Stimulated activated CD4-positive, alpha-beta T cell treated with anti-CD3 and anti-CD28 coated beads, Interleukin-1b, Interleukin-23, amount 100 ng/mL, for 48 hours (primary cell): ENCODE data around the gene BRINP1.
"Not testable (repeated sequence)": the region's sequence is repeated elsewhere in the genome, so short reads cannot be mapped to it uniquely, and the experiment has no call there.

Experiments used
- DNase-seq: peaks from one replicate; pipeline ENCODE4 v3.0.0-alpha.2; 2020

Gene BRINP1

DNA sequence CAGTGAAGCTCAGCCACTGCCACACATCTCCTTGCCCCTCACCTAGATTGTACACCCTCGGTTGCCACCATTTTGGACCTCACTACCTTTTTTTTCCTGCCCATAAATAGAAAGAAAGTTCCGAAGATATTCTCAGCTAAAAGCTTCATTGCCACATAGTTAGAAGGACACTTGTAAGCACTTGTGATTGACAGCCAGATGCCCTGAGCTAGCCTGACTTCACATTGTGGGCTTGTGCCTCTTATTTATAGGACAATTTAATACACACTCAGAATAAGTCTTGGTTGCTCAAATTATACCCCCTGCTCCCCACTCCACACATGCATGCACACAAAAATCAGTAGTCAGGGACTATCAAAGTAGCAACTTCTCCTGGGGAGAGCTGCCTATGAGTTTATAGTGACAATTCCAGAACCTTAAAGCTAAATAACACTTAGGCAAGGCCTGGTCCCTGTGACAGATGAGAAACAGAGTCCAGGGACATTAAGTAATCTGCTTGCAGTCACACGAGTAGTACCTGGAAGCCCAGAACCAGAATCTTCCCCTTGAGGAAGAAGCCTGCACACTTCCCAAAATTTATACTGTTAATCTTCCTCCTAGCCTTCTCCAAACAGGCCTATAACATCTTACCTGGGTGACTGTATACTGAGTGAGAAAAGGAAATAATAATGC is 184.8 kb downstream of the BRINP1 start:
- DNase-seq = no peak

DNA sequence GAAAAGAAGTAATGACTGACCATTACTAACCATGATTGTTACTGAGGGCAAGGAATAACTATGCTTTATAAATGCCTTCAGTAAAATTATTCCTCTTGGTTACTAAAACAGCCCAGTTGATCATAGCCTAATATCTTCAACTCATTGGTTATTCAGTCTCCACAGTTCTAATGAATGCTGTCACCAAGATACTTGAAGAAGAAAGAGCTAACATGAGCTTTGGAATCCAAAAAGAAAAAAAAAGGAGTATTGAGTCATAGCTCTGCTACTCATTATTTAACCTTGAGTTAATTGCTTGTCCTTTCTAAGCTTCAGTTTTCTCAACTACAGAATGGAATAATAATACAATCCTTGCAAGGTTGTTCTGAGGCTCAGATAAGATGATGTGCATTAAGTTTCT is 187.7 kb downstream of the BRINP1 start:
- no peak for DNase-seq

DNA sequence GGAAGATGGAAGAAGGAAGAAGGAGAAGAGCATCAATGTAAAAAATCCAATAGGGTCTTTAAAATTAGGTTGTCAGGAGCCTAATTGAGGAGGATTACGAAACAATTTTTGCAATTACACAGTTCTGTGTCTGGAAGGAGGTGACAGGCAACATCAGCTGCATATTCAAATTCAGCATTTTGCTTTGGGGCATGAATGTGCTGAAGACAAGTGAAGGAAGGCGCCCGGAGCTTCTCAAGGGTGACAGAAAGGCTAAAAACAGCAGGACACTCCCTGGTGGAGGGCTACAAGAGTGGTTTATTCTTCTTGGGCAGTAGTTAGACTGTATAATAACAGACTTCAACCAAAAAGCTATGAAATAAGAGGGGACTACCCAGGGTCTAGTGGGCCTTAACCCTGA is 188.3 kb downstream of the BRINP1 start:
- DNase-seq = no peak

DNA sequence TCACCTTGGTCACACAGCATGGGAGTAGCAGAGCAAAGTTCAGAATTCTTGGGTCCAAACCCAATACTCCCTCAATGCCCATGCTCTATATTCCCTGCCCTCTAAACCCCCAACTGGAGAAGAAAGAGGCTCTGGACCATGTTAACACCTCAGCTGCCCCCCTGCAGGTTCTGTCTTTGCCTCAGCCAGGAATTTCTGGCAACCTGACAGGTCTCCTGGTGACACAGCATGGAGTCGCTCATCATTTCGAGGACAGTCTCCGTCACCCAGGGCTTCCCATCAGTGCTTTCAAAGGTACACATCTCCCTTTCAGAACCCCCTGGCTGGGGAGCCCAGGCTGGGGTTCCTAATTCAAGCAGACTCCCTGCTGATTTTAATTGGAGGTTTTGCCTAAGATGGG is 189.5 kb downstream of the BRINP1 start:
- DNase-seq = no peak

DNA sequence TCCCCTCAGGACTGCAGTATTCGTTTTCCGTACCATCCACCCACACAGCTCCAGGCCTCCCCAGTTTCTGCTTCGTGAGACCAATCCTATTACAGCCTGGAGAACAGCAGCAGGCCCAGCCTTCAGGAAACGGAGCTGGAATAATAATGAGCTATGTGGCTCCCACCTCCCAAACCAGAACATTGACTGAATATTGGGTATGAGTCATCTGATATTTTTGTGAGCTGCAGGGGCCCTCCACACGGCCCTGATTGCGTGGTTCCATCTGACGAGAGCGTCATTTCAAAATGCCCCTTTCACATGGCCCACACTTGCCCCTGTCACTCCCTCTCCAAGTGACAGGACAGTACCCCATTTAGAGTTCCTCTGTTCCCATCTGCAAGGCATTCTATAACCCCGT is 192.0 kb downstream of the BRINP1 start:
- no peak for DNase-seq

DNA sequence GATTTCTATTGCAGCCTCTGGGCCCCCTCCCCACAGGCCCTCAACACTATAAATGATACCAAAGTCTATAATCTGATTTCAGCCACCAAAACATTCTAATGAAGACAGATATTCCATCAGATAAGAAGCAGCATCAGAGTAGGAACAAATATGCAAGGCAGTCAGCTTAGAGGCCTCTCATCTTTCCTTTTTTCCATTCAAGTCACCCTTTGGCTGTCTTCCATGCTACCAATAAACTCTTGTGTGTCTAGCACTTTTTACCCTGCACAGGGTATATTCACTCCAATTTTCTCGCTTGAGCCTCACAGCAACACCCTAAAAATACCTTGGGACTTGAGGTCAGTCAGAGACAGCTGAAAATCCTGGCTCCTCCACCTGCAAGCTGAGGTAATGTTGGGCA is 193.7 kb downstream of the BRINP1 start:
- no peak for DNase-seq

DNA sequence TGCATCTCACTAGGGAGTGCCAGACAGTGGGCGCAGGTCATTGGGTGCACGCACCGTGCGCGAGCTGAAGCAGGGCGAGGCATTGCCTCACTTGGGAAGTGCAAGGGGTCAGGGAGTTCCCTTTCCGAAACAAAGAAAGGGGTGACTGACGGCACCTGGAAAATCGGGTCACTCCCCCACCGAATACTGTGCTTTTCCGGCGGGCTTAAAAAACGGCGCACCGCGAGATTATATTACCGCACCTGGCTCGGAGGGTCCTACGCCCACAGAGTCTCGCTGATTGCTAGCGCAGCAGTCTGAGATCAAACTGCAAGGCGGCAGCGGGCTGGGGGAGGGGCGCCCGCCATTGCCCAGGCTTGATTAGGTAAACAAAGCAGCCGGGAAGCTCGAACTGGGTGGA is 200.0 kb downstream of the BRINP1 start:
- DNase-seq = not testable (repeated sequence)

DNA sequence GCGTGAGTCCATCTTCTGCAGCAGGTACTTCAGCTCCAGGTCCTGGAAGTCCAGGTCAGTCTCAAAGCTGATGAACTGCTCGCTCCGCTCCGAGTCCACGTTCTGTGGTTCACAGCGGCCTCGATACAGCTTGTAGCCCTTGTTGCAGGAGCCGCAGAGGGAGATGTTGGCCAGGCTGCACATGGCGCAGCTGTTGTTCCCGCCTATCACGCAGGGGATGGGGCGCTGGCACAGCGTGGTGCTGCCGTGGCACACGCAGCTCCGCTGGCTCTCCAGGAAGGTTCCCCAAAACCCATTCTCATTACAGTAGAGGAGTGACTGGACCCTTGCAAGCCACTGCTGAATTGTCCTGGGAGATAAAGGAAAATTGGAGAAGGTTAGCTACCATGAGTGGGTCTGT is 201.4 kb downstream of the BRINP1 start:
- no peak for DNase-seq

DNA sequence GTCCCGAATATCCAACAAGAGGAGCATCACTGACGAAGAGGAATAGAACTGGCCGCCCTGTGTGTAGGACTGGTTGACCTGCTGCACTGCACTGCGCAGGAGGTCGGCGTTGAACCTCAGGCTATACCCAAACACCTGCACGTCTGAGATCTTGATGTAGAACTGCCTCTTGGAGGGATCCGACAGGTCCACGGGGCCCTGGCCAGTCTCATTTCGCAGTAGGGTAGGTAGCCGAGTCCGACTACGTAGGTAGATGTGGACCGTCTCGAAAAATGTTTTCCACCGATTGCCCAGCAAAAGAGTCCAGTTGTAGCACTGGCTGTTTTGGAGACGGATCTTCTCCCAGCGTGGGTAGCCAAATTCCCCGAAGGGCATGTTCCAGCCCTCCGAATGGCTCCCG is 202.0 kb downstream of the BRINP1 start:
- no peak for DNase-seq

DNA sequence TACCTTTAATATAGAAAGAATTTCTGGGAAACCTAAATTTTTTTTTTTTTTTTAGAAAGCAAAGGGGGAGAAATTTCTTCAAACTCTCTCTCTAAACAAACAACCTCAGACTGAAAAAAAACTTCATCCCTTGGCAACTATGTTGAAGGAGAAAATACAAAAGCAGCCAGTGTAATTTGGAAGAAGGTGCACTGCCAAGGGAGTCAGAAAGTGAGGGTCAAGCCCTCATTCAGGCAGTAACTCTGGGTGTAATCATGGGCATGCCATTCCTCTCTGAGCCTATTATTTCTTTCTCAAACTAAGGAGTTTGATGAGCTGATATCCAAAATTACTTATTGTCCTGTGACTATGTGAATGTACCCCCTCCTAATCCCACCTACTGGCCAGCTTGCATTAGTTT is 203.1 kb downstream of the BRINP1 start:
- no peak for DNase-seq

DNA sequence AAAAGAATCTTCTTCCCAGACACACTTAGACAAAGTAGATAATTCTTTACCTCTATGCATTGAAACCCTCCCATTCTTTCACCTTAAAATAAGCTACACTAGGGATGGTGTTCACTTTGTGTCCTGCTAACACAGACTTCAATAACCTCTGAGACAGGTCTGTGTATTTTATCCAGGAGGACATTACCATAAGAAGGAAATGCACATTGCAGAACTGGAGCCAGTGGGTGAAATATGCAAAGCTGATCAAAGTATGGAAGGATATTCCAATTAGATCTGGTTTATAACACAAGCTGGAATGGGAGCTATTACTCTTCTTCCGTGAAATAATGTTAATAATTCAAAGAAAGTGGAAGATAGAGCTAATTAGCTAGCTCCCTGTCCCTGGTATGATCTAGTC is 204.1 kb downstream of the BRINP1 start:
- no peak for DNase-seq

DNA sequence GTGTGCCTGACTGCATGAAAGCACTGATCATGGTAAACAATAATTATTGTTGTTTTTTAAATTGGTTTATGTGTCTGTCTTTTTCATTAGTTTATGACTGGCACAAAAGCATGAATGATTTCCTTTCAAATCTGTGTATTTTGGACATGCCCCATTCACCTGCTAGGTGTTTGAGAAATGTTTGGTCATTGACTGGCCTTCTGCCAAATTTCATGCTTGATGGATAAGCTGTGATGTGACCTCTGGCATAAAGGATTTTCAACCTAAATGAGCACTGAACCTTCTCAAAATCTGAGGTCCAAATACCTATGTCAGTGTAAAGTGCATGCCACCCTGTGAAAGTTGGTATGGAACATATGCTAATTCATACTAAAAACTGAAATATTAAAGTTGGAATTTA is 204.5 kb downstream of the BRINP1 start:
- no peak for DNase-seq

DNA sequence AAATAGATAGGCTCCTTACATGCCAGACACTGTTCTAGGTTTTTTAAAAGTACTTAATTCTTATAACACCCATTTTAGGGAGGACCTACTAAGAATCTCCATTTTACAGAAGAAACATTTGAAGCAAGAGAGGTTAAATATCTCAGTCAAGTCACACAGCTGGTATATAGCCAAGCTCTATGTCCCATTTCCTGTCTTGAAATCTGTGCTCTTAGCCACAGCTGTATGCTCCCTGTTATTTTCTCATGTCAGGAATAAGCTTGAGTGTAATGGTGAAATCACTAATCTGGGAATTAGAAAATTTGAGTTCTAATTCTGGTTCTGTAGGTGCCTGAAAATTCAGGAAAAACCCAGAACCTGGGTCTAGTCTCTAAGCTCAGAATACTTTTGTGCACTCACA is 208.7 kb downstream of the BRINP1 start:
- no peak for DNase-seq

DNA sequence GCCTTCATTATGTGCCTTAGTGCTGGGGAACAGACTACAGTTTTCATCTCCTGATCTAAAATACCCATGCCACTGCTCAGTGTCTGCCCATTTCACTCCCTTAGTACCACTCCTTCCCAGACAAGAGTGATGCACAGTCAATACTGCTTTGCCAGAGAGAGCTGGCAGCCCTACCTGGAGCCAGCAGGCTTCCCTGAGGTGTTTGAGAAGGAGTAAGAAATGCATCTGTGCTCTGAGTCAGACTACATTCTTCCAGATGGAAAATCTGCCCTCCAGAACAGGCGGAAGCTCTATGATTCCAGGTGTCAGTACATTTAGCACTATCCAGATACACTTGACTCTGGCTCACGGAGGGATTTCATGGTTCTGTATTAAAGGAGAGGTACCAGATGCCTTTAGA is 209.8 kb downstream of the BRINP1 start:
- DNase-seq = no peak

DNA sequence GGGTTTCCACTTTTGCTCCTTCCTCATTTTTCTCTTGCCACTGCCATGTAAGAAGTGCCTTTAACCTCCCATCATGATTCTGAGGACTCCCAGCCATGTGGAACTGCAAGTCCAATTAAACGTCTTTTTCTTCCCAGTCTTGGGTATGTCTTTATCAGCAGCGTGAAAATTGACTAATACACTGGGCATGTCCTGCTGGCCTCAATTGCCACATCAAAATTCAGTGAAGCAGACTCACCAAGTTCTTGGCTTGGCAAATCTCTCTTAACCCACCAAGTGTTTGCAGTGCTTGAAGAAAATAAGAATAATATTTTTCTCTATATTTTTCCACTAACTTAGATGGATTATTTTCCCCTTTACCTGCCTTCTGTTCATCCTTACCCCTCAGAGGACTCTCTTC is 212.0 kb downstream of the BRINP1 start:
- DNase-seq = no peak

DNA sequence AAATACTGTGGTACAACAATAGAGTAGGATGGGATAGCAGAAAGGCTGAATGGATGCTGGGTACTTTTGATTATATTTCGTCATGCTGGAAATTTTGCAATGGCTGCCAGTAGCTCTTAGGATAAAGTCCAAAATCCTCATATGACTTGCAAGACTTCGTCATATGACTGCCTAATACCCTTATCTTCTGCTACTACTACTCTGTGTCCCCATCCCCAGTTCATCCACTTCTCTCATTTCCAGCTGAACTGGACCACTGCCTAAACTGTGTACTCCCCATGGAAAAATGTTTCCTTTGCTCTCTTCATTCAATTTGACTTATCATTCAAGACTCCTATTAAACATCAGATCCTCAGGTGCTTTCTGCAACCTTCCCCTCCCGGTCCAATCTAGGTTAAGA is 212.9 kb downstream of the BRINP1 start:
- DNase-seq = no peak

DNA sequence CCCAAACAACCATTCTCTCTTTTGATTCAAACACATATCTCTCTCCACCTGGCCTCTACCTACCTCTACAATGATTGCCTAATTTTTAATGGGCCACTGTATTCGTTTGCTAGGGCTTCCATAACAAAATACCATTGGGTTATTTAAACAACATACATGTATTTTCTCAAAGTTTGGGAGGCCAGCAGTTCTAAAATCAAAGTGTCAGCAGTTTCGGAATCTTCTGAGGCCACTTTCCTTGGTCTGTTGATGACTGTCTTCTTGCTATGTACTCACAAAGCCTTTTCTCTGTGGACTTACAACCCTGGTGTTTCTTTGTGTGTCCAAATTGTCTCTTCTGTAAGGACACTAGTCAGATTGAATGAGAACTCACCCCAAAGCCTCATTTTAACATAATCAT is 214.7 kb downstream of the BRINP1 start:
- DNase-seq = no peak

DNA sequence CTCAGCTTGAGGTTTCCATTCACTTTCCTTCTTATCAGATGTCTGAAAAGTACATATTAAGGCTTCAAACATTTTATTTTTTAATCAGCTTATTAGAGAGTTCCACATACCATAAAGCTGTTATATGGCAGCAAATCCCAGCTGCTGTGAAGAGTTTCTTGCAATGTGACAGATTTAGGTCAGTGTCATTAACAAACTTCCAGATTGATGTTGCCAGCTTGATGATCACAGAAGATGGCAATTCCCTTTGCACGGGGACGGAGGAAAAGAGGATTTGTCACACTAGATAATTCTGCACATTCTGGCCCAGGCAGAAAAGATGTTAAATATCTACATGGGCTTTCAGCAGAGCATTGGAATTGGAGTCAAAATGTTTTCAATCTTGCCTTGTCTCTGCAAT is 215.8 kb downstream of the BRINP1 start:
- no peak for DNase-seq

DNA sequence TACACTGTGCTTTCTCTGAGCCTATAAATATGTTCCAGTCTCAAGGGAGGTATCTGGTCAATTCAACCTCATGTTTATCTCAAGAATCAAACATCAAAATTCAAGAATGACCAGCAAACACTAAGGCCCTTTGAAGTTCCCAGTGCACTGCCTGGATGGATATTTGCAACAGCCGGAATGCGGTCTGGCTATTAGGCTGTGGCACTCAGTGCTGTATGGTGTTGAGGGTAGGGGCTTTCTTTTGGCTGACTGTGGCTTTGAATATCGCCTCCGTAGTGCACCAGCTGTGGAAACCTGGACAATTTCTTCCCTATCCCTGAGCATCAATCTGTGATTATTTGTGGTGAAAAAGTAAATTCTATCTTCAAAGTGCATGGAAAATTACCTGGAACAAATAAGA is 220.4 kb downstream of the BRINP1 start:
- DNase-seq = no peak

DNA sequence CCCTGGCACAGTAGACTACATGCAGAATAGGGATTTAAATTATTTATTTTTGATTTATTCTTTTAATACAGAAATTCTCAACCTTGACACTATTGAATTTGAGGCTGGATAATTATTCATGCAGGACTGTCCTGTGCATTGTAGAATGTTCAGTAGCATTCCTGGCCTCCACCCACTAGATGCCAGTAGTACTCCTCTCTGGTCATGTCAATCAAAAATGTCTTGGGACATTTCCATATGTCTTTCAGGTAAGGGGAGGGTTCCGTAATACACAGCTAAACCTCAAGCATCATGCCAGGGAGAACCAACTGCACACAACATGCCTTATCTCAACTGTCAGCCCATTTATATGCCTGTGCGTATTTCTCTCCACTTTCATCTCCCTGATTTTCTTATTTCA is 231.8 kb downstream of the BRINP1 start:
- no peak for DNase-seq

DNA sequence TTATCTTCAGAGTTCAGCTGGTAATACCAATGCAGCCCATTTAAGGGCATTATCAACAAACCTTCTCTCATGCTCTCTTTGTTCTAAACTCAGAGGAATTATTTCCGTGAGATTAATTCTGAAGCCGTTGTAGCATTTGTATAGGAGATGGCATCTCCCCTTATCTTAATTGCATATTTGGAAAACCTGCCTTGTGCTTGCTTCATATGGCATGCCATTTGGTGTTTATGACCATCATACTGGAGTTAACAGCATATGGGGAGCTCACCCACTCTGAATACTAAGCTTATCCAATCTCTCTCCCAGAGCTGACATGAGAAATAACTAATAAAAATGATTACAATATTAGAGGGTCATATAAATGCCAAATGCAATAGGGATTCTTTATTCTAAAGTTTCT is 243.2 kb downstream of the BRINP1 start:
- DNase-seq = no peak

DNA sequence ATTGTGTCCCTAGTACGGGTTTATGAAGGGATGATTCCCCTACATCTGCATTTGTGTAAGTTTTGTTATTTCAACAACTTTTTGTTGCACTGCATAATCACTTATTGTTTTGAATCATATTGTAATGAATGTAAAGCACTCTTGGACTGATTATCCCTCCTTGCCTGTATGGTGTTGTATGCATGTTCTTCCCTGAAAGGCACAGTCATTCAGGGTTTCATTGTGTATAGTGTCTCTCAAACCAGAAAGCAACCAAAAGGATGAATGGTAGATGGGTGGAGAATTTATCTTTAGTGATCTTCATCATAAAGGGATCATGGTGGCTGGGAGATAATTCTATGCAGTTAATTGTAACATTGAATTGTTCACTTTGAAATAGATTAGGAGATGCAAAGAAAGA is 247.3 kb downstream of the BRINP1 start:
- no peak for DNase-seq

DNA sequence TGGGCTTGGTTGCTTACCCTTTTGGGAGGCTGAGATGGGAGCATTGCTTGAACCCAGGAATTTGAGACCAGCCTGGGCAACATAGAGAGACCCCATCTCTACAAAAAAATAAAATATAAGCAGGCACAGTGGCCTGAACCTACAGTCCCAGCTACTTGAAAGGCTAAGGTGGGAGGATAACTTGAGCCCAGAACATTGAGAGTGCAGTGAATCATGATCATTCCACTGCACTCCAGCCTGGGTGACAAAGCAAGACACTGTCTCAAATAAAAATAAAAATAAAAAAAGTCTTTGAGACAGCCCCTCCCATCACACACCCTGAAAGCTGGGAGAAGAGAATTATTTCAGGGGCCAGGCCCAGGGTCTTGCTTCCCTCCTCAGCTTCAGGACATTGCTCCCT is 251.8 kb downstream of the BRINP1 start:
- DNase-seq = no peak
